Kidney glomerular epithelial cell (primary cell): Measurements from ENCODE around the gene REC114.
"Not testable (repeated sequence)": the region's sequence is repeated elsewhere in the genome, so short reads cannot be mapped to it uniquely, and the experiment has no call there.

Experiments
- DNase-seq: peaks from one replicate; lab custom pipeline; 2025; lab: John Stamatoyannopoulos, UW

The REC114 gene, protein sequence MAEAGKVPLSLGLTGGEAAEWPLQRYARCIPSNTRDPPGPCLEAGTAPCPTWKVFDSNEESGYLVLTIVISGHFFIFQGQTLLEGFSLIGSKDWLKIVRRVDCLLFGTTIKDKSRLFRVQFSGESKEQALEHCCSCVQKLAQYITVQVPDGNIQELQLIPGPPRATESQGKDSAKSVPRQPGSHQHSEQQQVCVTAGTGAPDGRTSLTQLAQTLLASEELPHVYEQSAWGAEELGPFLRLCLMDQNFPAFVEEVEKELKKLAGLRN

GRCh38 chr15:73442968-73443367 lies at the start of gene REC114:
REC114 (plus strand) TSS chr15:73443164; CDS start chr15:73443186, 22 bp downstream.
- no peak for DNase-seq

DNA sequence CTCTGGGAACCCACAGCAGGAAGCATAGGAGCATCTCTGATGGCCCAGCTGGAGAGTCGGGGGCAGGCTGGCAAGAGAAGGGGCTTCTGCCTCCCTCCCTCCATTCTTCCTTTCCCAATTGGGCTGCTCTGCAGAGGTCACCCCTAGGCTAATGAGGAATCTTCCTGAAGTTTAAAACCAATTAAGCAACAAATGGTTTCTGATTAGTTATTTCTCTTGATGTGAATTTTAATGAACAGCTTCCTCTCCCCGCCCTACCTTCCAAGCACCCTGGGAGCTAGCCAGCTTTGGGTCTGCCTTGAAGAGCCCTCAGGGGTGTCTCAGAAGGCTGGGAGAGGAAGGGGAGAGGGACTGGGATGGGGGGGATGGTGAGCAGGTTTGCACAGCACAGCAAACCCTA lies 49.6 kb upstream of the REC114 start:
- no peak for DNase-seq

- DNase-seq = no peak
Observed at GRCh38 chr15:73394782-73395181, 48.2 kb upstream of the REC114 start.

GRCh38 chr15:73395671-73396070 lies 47.3 kb upstream of the REC114 start:
- no peak for DNase-seq

DNA sequence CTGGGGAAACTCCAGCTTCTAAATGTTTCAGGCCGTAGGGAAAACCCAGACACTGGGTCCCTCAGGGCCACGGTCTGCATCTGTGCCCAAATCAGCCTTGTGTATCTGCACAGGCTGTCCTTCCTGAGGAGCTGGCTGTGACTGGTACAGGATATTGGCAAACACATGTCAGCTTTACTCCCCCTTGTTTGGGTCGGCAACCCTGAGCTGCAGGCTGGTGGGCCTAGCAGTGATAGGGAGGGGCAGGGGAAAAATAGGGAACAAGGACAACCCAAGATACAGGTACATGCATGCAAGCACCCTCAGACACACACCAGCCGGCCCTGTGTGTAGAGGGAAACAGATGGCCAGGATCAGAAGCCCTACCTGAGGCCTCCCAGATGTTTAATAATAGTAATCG lies 45.5 kb upstream of the REC114 start:
- DNase-seq = no peak

DNA sequence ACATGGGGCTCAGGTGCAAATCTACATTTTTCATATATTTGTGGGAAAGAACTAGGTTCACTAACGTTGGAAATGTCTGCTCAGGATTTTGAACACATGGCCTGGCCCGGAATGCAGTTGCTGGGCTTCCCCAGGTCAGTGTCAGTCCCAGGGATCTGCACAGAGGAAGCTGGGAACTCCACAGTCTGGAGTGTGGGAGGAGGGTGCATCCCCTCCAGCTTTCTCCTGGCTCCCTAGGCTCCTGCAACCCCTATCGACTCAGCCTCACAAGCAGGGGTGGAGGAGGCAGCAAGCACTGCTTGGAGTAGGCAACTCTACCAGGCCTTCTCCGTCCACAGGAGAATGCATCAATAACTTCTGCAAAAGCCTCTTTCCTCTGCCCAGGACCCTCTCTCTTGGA lies 44.1 kb upstream of the REC114 start:
- no peak for DNase-seq

GRCh38 chr15:73400222-73400621 lies 42.7 kb upstream of the REC114 start:
- not testable (repeated sequence) for DNase-seq

DNA sequence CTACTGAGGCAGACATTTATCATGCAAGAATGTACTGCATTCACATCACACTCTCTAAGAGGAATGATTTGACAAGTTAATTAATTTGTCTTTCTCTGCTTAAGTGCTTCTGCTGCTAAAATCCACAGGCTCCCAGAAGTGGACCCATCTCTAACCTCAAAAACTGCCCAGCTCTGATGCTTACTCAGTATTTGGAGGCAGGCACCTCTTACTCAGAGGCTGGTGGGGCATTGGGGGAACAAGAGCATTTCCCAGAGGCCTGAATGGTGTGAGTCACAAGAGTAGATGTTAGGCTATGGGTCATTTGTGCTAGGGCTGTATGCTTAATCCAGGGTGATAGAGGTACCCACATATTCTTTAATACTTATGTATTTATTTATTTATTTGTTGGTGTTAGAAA lies 39.8 kb upstream of the REC114 start:
- DNase-seq = no peak

- DNase-seq = no peak
Observed at GRCh38 chr15:73414876-73415275, 28.1 kb upstream of the REC114 start.

DNA sequence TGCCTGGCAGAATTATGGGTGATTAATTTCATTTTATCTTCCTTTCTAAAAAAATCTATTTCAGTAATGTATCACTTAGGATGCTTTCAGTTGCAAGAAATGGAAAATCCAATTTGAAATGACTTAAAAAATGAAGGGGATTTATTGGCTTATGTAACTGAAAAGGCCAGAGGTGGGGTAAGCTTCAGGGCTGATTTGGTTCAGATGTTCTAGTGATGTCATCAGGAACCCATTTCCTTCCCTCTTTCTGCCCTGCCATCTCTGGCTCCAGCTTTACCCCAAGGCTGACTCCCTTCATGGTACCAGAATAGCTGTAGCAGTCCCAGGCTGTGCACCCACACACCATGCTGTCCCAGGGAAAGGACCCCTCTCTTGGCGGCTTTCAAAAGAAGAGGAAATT lies 18.5 kb upstream of the REC114 start:
- DNase-seq = no peak

GRCh38 chr15:73425510-73425909 lies 17.5 kb upstream of the REC114 start:
- no peak for DNase-seq

- no peak for DNase-seq
Observed at GRCh38 chr15:73426323-73426994, 16.5 kb upstream of the REC114 start.

DNA sequence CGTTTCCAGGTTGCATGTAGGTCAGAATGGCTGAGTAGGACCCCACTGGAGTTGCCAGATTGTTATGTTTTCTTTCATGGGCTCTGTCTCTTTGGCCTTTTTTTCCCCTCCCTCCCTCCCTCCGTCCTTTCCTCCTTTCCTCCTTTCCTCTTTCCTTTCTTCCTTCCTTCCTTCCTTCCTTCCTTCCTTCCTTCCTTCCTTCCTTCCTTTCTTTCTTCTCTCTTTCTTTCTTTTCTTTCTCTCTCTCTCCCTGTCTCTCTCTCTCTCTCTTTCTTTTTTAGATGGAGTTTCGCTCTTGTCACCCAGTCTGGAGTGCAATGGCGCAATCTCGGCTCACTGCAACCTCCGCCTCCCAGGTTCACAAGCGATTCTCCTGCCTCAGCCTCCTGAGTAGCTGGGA lies 11.6 kb upstream of the REC114 start:
- DNase-seq = not testable (repeated sequence)

GRCh38 chr15:73433873-73434272 lies 9.1 kb upstream of the REC114 start:
- DNase-seq = no peak

GRCh38 chr15:73436613-73437012 lies 6.4 kb upstream of the REC114 start:
- DNase-seq = peak; percentile 1

GRCh38 chr15:73437543-73438109 lies 5.3 kb upstream of the REC114 start:
- DNase-seq = no peak

DNA sequence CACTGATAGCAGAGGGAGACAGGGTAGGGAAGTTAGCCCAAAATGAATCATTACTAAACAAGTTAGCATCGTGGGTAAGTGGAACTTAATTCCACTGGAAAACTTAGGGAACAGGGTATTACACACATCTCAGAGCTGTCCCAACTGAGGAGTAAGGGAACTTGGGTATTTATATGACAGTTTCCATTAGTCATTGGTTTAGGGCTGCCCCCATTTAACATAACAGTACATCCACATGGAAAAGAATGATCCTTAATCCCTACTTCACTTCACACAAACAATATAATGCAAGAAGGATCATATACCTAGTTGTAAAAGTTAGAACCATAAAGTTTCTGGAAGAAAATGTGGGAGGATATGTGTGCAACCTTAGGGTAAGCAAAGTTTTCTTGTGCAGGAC lies 4.3 kb upstream of the REC114 start:
- DNase-seq = no peak

- no peak for DNase-seq
Observed at GRCh38 chr15:73440571-73440970, 2.4 kb upstream of the REC114 start.

DNA sequence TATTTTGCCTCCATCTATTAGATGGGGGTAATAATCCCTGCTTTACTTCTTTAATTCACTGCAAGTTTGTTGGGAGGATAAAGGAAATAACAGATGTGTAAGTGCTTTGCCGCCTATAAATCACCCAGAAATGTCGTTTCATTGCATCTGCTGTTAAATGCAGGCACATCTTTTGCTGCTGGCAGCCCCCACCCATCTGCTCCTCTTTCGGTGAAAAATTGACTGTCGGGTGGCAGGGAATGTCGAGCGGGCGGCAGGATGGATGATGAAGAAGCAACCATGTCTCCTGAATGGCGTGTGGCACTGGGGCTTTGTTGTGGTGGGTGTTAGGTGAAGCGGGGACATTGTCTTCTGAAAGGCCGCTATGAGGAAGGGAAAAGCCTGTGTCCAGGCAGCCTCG lies 543 bp upstream of the REC114 start:
- no peak for DNase-seq

- DNase-seq = not testable (repeated sequence)
Observed at GRCh38 chr15:73447471-73447870, 4.5 kb downstream of the REC114 start.

- not testable (repeated sequence) for DNase-seq
Observed at GRCh38 chr15:73448158-73448758, 5.3 kb downstream of the REC114 start.

DNA sequence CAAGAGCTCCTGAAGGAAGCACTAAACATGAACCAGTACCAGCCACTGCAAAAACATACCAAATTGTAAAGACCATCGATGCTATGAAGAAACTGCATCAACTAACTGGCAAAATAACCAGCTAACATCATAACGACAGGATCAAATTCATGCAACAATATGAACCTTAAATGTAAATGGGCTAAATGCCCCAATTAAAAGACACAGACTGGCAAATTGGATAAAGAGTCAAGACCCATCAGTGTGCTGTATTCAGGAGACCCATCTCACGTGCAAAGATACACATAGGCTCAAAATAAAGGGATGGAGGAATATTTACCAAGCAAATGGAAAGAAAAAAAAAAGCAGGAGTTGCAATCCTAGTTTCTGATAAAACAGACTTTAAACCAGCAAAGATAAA lies 7.0 kb downstream of the REC114 start:
- DNase-seq = not testable (repeated sequence)

DNA sequence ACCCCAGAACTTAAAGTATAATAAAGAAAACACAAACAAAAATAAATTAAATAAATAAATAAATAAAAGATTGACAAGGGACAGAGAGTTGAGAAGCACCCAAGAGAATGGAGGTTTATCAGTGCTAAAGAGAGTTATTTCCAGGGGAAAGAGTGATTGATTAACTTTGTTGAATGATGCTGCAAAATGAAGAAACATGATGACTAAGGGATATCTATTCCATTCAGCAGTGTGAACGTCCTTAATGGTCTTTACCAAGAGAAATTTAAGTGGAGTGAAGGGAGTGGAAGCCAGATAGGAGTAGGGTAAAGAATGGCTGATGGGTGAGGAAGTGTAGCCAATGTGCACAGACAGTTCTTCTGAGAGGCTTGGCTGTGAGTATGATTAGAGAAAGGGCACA lies 11.1 kb downstream of the REC114 start:
- DNase-seq = no peak
